ENCODE results near the gene ITPKC.

DNA sequence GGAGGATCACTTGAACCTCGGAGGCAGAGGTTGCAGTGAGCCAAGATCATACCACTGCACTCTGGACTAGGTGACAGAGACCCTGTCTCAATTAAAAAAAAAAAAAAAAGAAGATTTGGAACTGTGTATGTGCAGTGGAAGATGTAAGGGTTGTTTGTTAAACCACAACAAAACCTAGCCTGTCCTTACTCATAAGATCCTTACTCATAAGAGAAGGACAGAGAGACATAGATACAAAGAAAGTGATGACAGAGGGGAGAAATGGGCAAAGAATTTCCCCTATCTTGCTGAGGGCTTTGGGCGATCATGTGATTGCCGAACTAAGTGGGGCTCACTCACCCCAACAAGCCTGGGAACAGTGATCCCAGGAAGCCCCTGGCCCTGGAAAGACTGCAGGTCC, 7.9 kb downstream of the ITPKC start:
- TF ChIP-seq, protein P1, sequence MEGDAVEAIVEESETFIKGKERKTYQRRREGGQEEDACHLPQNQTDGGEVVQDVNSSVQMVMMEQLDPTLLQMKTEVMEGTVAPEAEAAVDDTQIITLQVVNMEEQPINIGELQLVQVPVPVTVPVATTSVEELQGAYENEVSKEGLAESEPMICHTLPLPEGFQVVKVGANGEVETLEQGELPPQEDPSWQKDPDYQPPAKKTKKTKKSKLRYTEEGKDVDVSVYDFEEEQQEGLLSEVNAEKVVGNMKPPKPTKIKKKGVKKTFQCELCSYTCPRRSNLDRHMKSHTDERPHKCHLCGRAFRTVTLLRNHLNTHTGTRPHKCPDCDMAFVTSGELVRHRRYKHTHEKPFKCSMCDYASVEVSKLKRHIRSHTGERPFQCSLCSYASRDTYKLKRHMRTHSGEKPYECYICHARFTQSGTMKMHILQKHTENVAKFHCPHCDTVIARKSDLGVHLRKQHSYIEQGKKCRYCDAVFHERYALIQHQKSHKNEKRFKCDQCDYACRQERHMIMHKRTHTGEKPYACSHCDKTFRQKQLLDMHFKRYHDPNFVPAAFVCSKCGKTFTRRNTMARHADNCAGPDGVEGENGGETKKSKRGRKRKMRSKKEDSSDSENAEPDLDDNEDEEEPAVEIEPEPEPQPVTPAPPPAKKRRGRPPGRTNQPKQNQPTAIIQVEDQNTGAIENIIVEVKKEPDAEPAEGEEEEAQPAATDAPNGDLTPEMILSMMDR (IDR thresholded peaks at IDR 0.05), result no peak
- TF ChIP-seq EZH2phosphoT487 (IDR thresholded peaks at IDR 0.05), result no peak

Data from neural progenitor cell (in vitro differentiated cells).